Measurements from ENCODE around the gene WWOX.

DNA sequence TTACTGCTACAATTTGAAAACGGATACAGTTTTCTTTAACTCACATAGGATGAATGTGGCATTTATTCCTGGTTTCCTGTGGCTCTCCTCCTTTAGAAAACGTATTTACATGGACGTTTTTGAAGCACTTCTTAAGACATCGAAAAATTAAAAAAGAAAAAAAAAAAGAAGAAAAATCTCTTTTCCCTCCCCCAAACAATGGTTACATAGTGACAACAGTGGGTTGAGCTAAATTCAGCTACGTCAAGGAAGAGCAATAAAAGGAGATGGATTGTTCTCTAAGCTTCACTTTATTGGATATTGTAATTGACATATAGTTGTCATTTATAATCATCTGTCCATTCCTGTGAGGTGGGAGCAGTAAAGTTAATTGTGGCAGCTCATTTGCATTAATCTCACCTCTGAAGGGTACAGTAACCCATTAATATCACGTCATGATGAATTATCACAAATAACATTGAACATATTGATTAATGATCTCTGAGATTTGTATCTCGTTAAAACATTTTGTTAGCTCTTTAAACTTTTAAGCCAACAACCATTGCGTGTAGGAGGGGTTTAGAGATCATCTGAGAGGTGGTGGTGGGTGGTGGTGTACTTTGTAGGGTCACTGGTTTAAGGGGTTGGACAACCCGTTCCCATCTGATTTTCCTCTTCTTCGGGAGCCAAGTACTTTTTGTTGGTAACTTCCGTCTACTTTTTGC, 184.2 kb downstream of the WWOX start:
- no peak for TF ChIP-seq FOSL1 (IDR thresholded peaks at IDR 0.05; ENCODE audit: insufficient read depth, low read depth, low read length)
- no peak for TF ChIP-seq JUN (IDR thresholded peaks at IDR 0.05; ENCODE audit: low read depth, low read length)
- no peak for TF ChIP-seq RFX5 (IDR thresholded peaks at IDR 0.05; ENCODE audit: borderline replicate concordance, low read depth, low read length)
- TF ChIP-seq SIRT6 (IDR thresholded peaks at IDR 0.05; ENCODE audit: low read length): no peak

Data from H1 (cell line).